HG02884 (cell line): ENCODE data around the gene PLPPR1.

Experiments
- ATAC-seq: cut with Tn5 transposase; IDR thresholded peaks from one replicate; pipeline ENCODE4 v1.9.1; 2021; ENCODE audit warnings: mild to moderate bottlenecking, moderate library complexity; ENCODE audit not compliant: unreplicated experiment

PLPPR1 gene

GRCh38 chr9:101028346-101029314 is at the start of gene PLPPR1:
Gene PLPPR1, plus strand, starts transcription at chr9:101028727.
- no peak for ATAC-seq

- ATAC-seq: no peak
Observed at GRCh38 chr9:100989731-100990130, 38.8 kb upstream of the PLPPR1 start.

- no peak for ATAC-seq
Observed at GRCh38 chr9:100990605-100991381, 37.7 kb upstream of the PLPPR1 start.

GRCh38 chr9:100992632-100993031 is 35.9 kb upstream of the PLPPR1 start:
- no peak for ATAC-seq

- ATAC-seq: no peak
Observed at GRCh38 chr9:100999906-101000544, 28.5 kb upstream of the PLPPR1 start.

- ATAC-seq: no peak
Observed at GRCh38 chr9:101005246-101005645, 23.3 kb upstream of the PLPPR1 start.

- no peak for ATAC-seq
Observed at GRCh38 chr9:101014566-101014965, 14.0 kb upstream of the PLPPR1 start.

GRCh38 chr9:101018467-101018866 is 10.1 kb upstream of the PLPPR1 start:
- no peak for ATAC-seq

GRCh38 chr9:101022704-101023103 is 5.8 kb upstream of the PLPPR1 start:
- ATAC-seq: no peak

GRCh38 chr9:101025940-101026339 is 2.6 kb upstream of the PLPPR1 start:
- ATAC-seq: no peak

GRCh38 chr9:101026824-101027223 is 1.7 kb upstream of the PLPPR1 start:
- no peak for ATAC-seq

- no peak for ATAC-seq
Observed at GRCh38 chr9:101027236-101027635, 1.3 kb upstream of the PLPPR1 start.

GRCh38 chr9:101027733-101028345 is 688 bp upstream of the PLPPR1 start:
- no peak for ATAC-seq

GRCh38 chr9:101029315-101030085 is 973 bp downstream of the PLPPR1 start:
- no peak for ATAC-seq

GRCh38 chr9:101030086-101030391 is 1.5 kb downstream of the PLPPR1 start:
- no peak for ATAC-seq

- ATAC-seq: no peak
Observed at GRCh38 chr9:101032426-101032825, 3.9 kb downstream of the PLPPR1 start.

- no peak for ATAC-seq
Observed at GRCh38 chr9:101034222-101034621, 5.7 kb downstream of the PLPPR1 start.

GRCh38 chr9:101035098-101035497 is 6.6 kb downstream of the PLPPR1 start:
- no peak for ATAC-seq

GRCh38 chr9:101037430-101037829 is 8.9 kb downstream of the PLPPR1 start:
- ATAC-seq: no peak

GRCh38 chr9:101038488-101038887 is 10.0 kb downstream of the PLPPR1 start:
- ATAC-seq: no peak
